ENCODE data around the gene DLGAP4. TPM values are rescaled to one million over a fixed set of nuclear protein-coding genes. Genes with fewer than 3 reads are reported as not detected.

Gene DLGAP4
- total and polyA plus RNA-seq, 2 of the 8 experiments (the other 6 are each of a cell fraction or from before 2014, with no cell fraction given): 41.2 to 57.2 TPM

DNA sequence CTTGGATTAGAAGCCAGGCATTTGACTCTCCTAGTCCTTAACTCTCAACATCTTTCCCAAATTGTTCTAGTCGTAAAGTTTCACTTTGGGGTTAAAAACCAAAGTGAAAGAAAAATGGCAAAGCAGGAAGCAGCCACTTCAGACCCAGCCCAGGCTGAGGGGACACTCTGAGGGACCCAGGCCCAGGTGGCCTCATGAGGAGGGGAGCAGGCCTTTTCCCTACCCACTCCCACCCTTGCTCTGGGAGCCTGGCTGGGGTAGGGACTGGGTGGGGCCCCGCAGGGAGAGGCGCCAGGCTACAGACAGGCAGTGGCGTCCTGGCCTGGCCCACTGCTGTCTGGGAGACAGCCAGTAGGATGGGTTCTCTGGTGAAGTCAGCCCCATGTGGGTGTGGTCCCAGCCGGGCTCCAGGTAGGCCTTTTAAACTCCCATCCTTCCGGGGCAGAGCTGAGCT is 166.5 kb downstream of the DLGAP4 start:
- no peak overlapping the region for H2BK120ac ChIP-seq (replicated peaks; ENCODE audit: low read depth, low read length)
- H4K5ac ChIP-seq (ENCODE audit: insufficient read length, low read depth, low read length): no peak overlapping the region
- no peaks in the 10 kb centered on the region for H3K23me2 ChIP-seq (ENCODE audit: low read depth, low read length)
- no peak overlapping the region for H3K56ac ChIP-seq (replicated peaks; ENCODE audit: insufficient read length, low read depth, low read length)
- H2BK12ac ChIP-seq (ENCODE audit: low read depth, low read length): no peak overlapping the region
- no peaks in the 10 kb centered on the region for H3K9me3 ChIP-seq (ENCODE audit: insufficient read depth in 2 of 2, low read depth in 1 of 2, low read length in 1 of 2)
- H3K9ac ChIP-seq (replicated peaks in 1 of 4; ENCODE audit: extremely low read depth in 1 of 4, low read depth in 3 of 4, low read length in 3 of 4): no peak overlapping the region
- H3K23ac ChIP-seq (ENCODE audit: insufficient read length): no peak overlapping the region
- peaks cover 16 to 32% of the 10 kb centered on the region in 2 experiments for H4K20me1 ChIP-seq (replicated peaks in 1 of 2; ENCODE audit: control insufficient read depth in 1 of 2, insufficient read depth in 2 of 2, low read length in 2 of 2)
- H4K91ac ChIP-seq (replicated peaks; ENCODE audit: insufficient read length, low read length): no peak overlapping the region
- FAIRE-seq (no peak), DNase-seq (ENCODE audit: low read depth in 1 of 2, low spot score in 2 of 2) (peak in 1 of 2 experiments; percentile 73)
- no peak overlapping the region; the same call in 1 of the 2 replicates for H3K27ac ChIP-seq (ENCODE audit: low read depth, low read length)
- H3K36me3 ChIP-seq (ENCODE audit: control insufficient read depth in 2 of 4, insufficient read depth in 4 of 4, low read length in 3 of 4): no peaks in the 10 kb centered on the region
- H2AK5ac ChIP-seq (ENCODE audit: low read depth, low read length): no peak overlapping the region
- no peak overlapping the region for H2BK5ac ChIP-seq (ENCODE audit: low read depth, low read length)
- H4K8ac ChIP-seq (ENCODE audit: extremely low read depth, insufficient read depth, low read length): no peak overlapping the region
- H2BK20ac ChIP-seq (ENCODE audit: low read length): no peak overlapping the region
- no peak overlapping the region for H2AFZ ChIP-seq (ENCODE audit: low read length)
- no peak overlapping the region for H3K18ac ChIP-seq (ENCODE audit: extremely low read depth, low read length)
- peaks cover 2 to 62% of the 10 kb centered on the region in 2 experiments for H3K79me2 ChIP-seq (ENCODE audit: control insufficient read depth in 1 of 2, insufficient read depth in 2 of 2, low read length in 2 of 2)
- H2BK15ac ChIP-seq (ENCODE audit: low read length): no peak overlapping the region
- H3K14ac ChIP-seq (ENCODE audit: insufficient read length): no peak overlapping the region
- H3K27me3 ChIP-seq (replicated peaks in 1 of 4; ENCODE audit: control insufficient read depth in 3 of 4, extremely low read depth in 1 of 4, insufficient read depth in 3 of 4, low read length in 3 of 4): no peaks in the 10 kb centered on the region
- ChIA-PET CTCF (ENCODE audit: partially characterized antibody) (interaction anchor here (0.8 to 3.3 kb wide), 9 partner anchors 7 to 316 kb away, joined by 3 to 22 read pairs (median 5); no protein-coding TSS in a partner anchor), POLR2A (ENCODE audit: partially characterized antibody) (interaction anchor here (0.7 to 2.7 kb wide), 9 partner anchors 8 to 737 kb away, joined by 3 to 11 read pairs (median 3); no protein-coding TSS in a partner anchor)
- H3K4me2 ChIP-seq (ENCODE audit: insufficient read depth in 1 of 2, low read depth in 2 of 2, low read length in 2 of 2): peak overlapping the region in 1 of 2 experiments; percentile 13; a peak in 1 of 4 replicates
- 34% methylated on average over 6 of the region's 6 CpGs; no CpG with 5 or more reads in 1 of the 2 experiments for WGBS, 2 experiments (ENCODE audit: extremely low coverage in 1 of 2, insufficient coverage in 1 of 2, insufficient read length in 1 of 2, insufficient replicate concordance in 2 of 2, low coverage in 1 of 2, low lambda C conversion rate in 2 of 2, missing lambda C conversion rate in 1 of 2)
- no peak overlapping the region for H3K4ac ChIP-seq (replicated peaks; ENCODE audit: insufficient read length, low read depth, low read length)
- peaks cover 0 to 6% (median 4%) of the 10 kb centered on the region in 4 experiments; a peak in 4 of 7 replicates for H3K4me1 ChIP-seq (replicated peaks in 1 of 4; ENCODE audit: control insufficient read depth in 3 of 4, insufficient read depth in 4 of 4, low read length in 3 of 4)
- peaks cover 20% of the 10 kb centered on the region for H3K79me1 ChIP-seq (ENCODE audit: low read depth, low read length)
- no peak overlapping the region for H3K4me3 ChIP-seq (ENCODE audit: extremely low read depth in 1 of 4, insufficient read depth in 2 of 4, low read depth in 3 of 4, low read length in 4 of 4)
- no peak for TF ChIP-seq TBP (IDR thresholded peaks at IDR 0.05; ENCODE audit: low read depth, low read length)
- TF ChIP-seq MAFK (IDR thresholded peaks at IDR 0.05; ENCODE audit: low read depth, low read length): no peak
- TF ChIP-seq POLR2AphosphoS5 (IDR thresholded peaks at IDR 0.05; ENCODE audit: low read depth, low read length): no peak
- TF ChIP-seq KDM5A (IDR thresholded peaks at IDR 0.05; ENCODE audit: low read length): no peak
- TF ChIP-seq BRCA1 (IDR thresholded peaks at IDR 0.05; ENCODE audit: low read depth, low read length): no peak

Data from H1 (cell line).